NK-92 treated with Interleukin-12 subunit alpha and Interleukin-12 subunit beta, amount 100 ng/mL, for 24 hours (cell line): ENCODE results near the gene CALD1.

Experiments used
- DNase-seq: peaks from one replicate; lab custom pipeline; 2025; lab: John Stamatoyannopoulos, UW

The CALD1 gene

DNA sequence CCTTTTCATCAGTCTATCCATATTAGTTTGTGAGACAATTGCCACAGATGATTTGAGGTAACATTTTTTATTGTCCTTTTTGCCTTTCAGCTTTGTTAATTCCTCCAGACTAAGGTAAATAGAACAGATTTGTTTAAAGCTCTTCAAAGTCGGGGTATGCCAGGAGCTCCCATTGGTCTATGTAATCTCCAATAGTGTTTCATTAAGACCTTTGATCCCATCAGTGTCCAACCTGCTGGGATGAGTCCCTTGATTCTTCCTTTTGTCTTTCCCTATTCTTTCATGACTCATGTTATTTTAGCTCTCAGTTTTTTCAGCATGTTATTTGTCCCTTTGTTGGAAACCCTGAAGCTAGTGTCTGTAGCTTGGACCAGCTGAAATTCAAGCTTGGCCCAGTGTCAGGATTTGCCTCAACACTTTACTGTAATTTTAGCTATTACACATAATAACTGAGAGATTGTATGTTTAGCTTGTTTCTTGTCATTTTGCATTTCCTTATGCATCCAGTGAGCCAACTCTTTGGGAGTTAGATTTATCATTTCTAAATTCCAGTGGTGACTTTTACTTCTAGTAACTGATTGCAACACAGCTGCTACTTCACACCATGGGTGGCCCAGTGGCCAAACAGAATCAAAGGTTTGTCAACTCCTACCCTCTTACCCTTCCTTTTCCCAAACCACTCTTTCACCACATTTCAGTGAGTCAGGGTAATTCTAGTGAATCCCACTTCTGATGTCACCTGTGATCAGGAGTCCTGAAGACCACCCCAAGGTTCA is 222.1 kb downstream of the CALD1 start:
- DNase-seq: no peak

DNA sequence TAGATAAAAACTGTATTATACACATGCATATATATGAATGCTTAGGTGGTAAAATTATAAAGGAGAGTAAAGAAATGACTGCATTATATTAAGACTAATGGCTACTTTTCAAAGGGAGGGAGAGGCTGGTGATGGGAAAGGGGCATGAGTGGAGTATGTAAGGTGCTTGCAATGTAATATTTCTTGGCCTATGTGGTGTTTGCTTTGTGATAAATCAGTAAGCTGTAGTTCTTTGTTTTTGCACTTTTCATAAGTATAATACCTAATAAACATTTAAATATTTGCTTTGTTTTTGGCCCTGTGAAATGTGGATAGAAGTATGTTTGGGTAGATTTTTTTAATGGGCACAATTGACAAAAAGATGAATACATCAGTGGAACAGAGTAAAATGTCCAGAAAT is 232.8 kb downstream of the CALD1 start:
- DNase-seq: no peak
